Cardiac fibroblast (primary cell): ENCODE results near the gene IQGAP3.

Source experiments
- DNase-seq, 2 donors: peaks; one replicate each; pipeline versions ENCODE4 v3.0.0 to v3.0.0-alpha.2; 2010; ENCODE audit warnings: low read depth in 2 of 2
- H3K4me3 ChIP-seq, 2 donors: replicated peaks in 1 of 2; 1 replicate in 1 of 2; 2 replicates in 1 of 2; pipeline ENCODE4 v1.5.1; 2011; ENCODE audit warnings: low read depth in 2 of 2, low read length in 2 of 2, mild to moderate bottlenecking in 2 of 2, moderate library complexity in 1 of 2
- CTCF ChIP-seq: IDR thresholded peaks from one replicate; pipeline ENCODE4 v1.5.1; 2011; ENCODE audit warnings: low read depth, mild to moderate bottlenecking, low read length, inconsistent platforms

IQGAP3 gene

GRCh38 chr1:156495401-156496140 is 76.8 kb downstream of the IQGAP3 start:
- H3K4me3 ChIP-seq = no peak overlapping the region
- DNase-seq = no peak
- no peak for TF ChIP-seq CTCF

- no peak for DNase-seq
- TF ChIP-seq CTCF = no peak
- no peak overlapping the region for H3K4me3 ChIP-seq
These were observed 78.0 kb downstream of the IQGAP3 start for GRCh38 chr1:156494309-156494895.

GRCh38 chr1:156493742-156494141 is 78.6 kb downstream of the IQGAP3 start:
- no peak overlapping the region for H3K4me3 ChIP-seq
- no peak for DNase-seq
- TF ChIP-seq CTCF = no peak

- no peak overlapping the region for H3K4me3 ChIP-seq
- DNase-seq = no peak
- TF ChIP-seq CTCF = no peak
These were observed 79.2 kb downstream of the IQGAP3 start for GRCh38 chr1:156493154-156493631.

- no peak for DNase-seq
- H3K4me3 ChIP-seq = no peak overlapping the region
- no peak for TF ChIP-seq CTCF
These were observed 79.7 kb downstream of the IQGAP3 start for GRCh38 chr1:156492591-156493080.

- TF ChIP-seq CTCF = no peak
- DNase-seq = no peak
- no peak overlapping the region for H3K4me3 ChIP-seq
These were observed 80.3 kb downstream of the IQGAP3 start for GRCh38 chr1:156492013-156492590.
